Measurements from ENCODE around the gene MGA. TPM values are rescaled to one million over a fixed set of nuclear protein-coding genes. Genes with fewer than 3 reads are reported as not detected.

Gene MGA
- total RNA-seq, 4 donors from 2014 or later, result 25.3 to 39.4 (median 31.5) TPM

DNA sequence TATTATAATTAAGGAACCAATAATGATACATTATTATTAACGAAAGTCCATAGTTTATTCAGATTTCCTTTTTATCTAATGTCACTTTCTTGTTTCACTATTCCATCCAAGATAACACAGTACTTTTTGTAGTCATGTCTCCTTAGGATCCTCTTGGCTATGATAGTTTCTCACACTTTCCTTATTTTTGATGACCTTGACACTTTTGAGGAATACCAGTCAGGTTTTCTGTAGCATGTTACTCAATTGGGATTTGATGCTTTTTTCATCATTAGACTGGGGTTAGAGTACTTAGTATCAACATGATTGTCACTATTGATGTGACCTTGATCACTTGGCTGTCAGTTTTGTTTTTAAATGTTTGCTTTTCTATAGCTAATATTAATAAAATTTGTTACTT lies 33.0 kb upstream of the MGA start:
- TF ChIP-seq CTCF (IDR thresholded peaks at IDR 0.05), result no peak
- TF ChIP-seq POLR2AphosphoS5 (IDR thresholded peaks at IDR 0.05), result no peak
- no peak for TF ChIP-seq EP300 (IDR thresholded peaks at IDR 0.05)
- TF ChIP-seq POLR2A (IDR thresholded peaks at IDR 0.05; ENCODE audit: low read depth), result no peak
- Histone ChIP-seq H3K27ac (replicated peaks in 1 of 4) (no peak overlapping the region), H3K4me1 (peaks cover 0 to 9% (median 3%) of the 10 kb centered on the region in 4 donors), H3K36me3 (no peaks in the 10 kb centered on the region), H3K9me3 (no peaks in the 10 kb centered on the region), H3K27me3 (no peaks in the 10 kb centered on the region), H3K4me3 (no peak overlapping the region)
- no peak for DNase-seq (ENCODE audit: extremely low spot score)
- WGBS, result 100% methylated on average over 1 of the region's 1 CpG
- intact Hi-C loops (cut with DNase I), result no loop called here

- no peak for DNase-seq (ENCODE audit: extremely low spot score)
- Histone ChIP-seq H3K36me3 (no peaks in the 10 kb centered on the region), H3K4me1 (peaks cover 0 to 9% (median 3%) of the 10 kb centered on the region in 4 donors), H3K27ac (replicated peaks in 1 of 4) (no peak overlapping the region), H3K4me3 (no peak overlapping the region), H3K27me3 (no peaks in the 10 kb centered on the region), H3K9me3 (no peaks in the 10 kb centered on the region)
- TF ChIP-seq POLR2AphosphoS5 (IDR thresholded peaks at IDR 0.05), result no peak
- TF ChIP-seq EP300 (IDR thresholded peaks at IDR 0.05), result no peak
- no peak for TF ChIP-seq POLR2A (IDR thresholded peaks at IDR 0.05; ENCODE audit: low read depth)
- TF ChIP-seq CTCF (IDR thresholded peaks at IDR 0.05), result no peak
- 94% methylated on average over 4 of the region's 4 CpGs for WGBS
- intact Hi-C loops (cut with DNase I), result no loop called here
These were observed 30.7 kb upstream of the MGA start for GRCh38 chr15:41629463-41629862.

GRCh38 chr15:41629883-41630282 lies 30.3 kb upstream of the MGA start:
- TF ChIP-seq POLR2A (IDR thresholded peaks at IDR 0.05; ENCODE audit: low read depth) (no peak), POLR2AphosphoS5 (IDR thresholded peaks at IDR 0.05) (no peak), CTCF (IDR thresholded peaks at IDR 0.05) (no peak), EP300 (IDR thresholded peaks at IDR 0.05) (no peak)
- WGBS, result 86% methylated on average over 5 of the region's 5 CpGs
- Histone ChIP-seq H3K27me3 (no peaks in the 10 kb centered on the region), H3K4me3 (no peak overlapping the region), H3K9me3 (no peaks in the 10 kb centered on the region), H3K4me1 (peaks cover 0 to 13% (median 3%) of the 10 kb centered on the region in 4 donors), H3K36me3 (no peaks in the 10 kb centered on the region), H3K27ac (replicated peaks in 1 of 4) (no peak overlapping the region)
- intact Hi-C loops (cut with DNase I), result no loop called here
- DNase-seq (ENCODE audit: extremely low spot score), result no peak

DNA sequence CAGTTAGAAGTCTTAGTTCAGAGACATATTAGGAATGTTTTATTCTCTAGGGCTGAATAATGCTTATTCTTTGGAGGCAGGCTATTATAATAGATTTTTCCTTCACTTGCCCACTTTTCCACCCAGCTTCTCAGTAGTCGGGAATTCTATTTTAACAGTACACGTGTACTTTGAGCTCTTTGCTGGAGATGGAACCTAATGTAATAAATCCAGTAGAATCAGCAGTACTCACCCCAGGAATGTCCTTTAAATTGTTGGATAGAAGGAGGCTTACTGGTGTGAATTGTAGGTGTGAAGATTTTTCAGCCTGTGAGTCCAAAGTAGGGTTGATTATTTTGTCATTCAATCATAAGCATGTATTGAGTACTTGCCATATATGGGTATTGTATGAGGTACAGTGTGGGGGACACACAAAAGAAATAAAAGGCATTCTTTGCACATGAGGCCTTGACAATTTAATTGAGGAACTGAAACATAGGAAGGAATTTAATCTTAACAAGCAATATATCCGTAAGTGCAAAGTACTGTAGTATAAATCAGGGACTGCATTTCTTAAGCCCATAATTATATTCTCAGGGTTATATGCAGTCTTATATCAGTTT lies 29.5 kb upstream of the MGA start:
- H3K36me3 ChIP-seq, result no peaks in the 10 kb centered on the region
- no peak overlapping the region for H3K4me3 ChIP-seq
- peaks cover 0 to 13% (median 3%) of the 10 kb centered on the region in 4 donors for H3K4me1 ChIP-seq
- no peak for DNase-seq (ENCODE audit: extremely low spot score)
- TF ChIP-seq POLR2A (IDR thresholded peaks at IDR 0.05; ENCODE audit: low read depth), result no peak
- no peak for TF ChIP-seq CTCF (IDR thresholded peaks at IDR 0.05)
- TF ChIP-seq POLR2AphosphoS5 (IDR thresholded peaks at IDR 0.05), result no peak
- no peaks in the 10 kb centered on the region for H3K9me3 ChIP-seq
- WGBS, result 77% methylated on average over 3 of the region's 3 CpGs
- H3K27ac ChIP-seq (replicated peaks in 1 of 4), result no peak overlapping the region
- H3K27me3 ChIP-seq, result no peaks in the 10 kb centered on the region
- intact Hi-C loops (cut with DNase I), result no loop called here

All from esophagus muscularis mucosa (tissue), 4 donors.